ENCODE data around the gene NCK2. TPM values are rescaled to one million over a fixed set of nuclear protein-coding genes. Genes with fewer than 3 reads are reported as not detected.

NCK2 gene
- total and polyA plus RNA-seq, 7 donors = 26.5 to 111 (median 40.1) TPM

DNA sequence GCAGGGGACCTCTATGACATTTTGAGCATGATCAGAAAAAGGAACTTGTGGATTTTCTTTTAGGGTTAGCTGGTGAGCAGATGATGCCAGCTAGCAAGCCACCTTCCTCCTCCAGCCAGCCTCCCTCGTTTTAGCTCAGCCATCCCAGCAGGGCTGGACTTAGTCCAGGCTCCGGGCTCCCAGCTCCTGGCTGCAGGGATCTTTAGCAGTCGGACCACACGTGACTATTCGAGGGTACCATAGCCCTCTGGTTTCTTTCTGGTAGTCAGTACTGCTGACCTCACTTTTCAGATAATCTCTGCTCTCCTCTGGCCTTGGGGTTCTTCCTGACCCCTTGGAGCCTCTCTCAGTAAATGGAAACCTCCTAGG, 31.8 kb downstream of the NCK2 start:
- Histone ChIP-seq H3K9me3 (no peaks in the 10 kb centered on the region), H3K27ac (peak overlapping the region; percentile 61), H3K4me1 (peaks cover 74% of the 10 kb centered on the region), H3K4me3 (no peak overlapping the region), H3K27me3 (ENCODE audit: insufficient read depth in 3 of 3, low read length in 2 of 3) (no peaks in the 10 kb centered on the region), H3K36me3 (ENCODE audit: insufficient read depth in 1 of 2, low read depth in 1 of 2) (no peaks in the 10 kb centered on the region)
- ATAC-seq (peak in 1 of 4 donors; percentile 2), DNase-seq (no peak)
- intact Hi-C loops (cut with DNase I) = no loop called here
- 7 to 31% (median 18%) methylated on average over 5 of the region's 5 CpGs for WGBS, 3 donors
- no peak for TF ChIP-seq CTCF (IDR thresholded peaks at IDR 0.05)

DNA sequence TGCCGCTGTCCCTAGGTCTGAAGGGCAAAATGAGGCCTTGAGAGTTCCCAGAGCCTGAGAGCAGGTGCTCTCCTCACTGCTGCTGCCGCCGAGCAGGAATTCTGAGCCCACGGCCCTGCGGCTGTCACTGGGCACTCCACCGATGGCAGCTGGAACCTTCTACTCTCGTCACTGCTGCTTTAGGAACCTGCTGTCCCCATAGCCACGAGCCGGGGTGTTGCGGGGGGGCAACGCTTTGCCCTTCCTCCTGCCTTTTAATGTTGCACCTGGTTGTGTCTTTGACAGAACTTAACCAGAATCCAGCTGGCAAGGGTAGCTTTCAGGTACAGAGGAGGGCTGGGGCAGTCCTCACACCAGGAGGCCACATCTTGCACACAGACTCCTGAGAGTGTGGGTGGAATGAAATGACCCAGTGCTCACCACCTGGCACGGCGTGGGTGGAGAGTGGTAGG, 32.3 kb downstream of the NCK2 start:
- DNase-seq (peak in 1 of 2 donors; percentile 59), ATAC-seq (peak; percentile 56 to 84 (median 68))
- H3K27me3 ChIP-seq (ENCODE audit: insufficient read depth in 3 of 3, low read length in 2 of 3) = no peaks in the 10 kb centered on the region
- no peak for TF ChIP-seq CTCF (IDR thresholded peaks at IDR 0.05)
- intact Hi-C loops (cut with DNase I) = no loop called here
- no peaks in the 10 kb centered on the region for H3K36me3 ChIP-seq (ENCODE audit: insufficient read depth in 1 of 2, low read depth in 1 of 2)
- H3K9me3 ChIP-seq = no peaks in the 10 kb centered on the region
- no peak overlapping the region for H3K4me3 ChIP-seq
- peaks cover 68% of the 10 kb centered on the region for H3K4me1 ChIP-seq
- H3K27ac ChIP-seq = peak overlapping the region; percentile 61
- 28 to 59% (median 34%) methylated on average over 12 to 13 of the region's 13 CpGs for WGBS, 3 donors

DNA sequence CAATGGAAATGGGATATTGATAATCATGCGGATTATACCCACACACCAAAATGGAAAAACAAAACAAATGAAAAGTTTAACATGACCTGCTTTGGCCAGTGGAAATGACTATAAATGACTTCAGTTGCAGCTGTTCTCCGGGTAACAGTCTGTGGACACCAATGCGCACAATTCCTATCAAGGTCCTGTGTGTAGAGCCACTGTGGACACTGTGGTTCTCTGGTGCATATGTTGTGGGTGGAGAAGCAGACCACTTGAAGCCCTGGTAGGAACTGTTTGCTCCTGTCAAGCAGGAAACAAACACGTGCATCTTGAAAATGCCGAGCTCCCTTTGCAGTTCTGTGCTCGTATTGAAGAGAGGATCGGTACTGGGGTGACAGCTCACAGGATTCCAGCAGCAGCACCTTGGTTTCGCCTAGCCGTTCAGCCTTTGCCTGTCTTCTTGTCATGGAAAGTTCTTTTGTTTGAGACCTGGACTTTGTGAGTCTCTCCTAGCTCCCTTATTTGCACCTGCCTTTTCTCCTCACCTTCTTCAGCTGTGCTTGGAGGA, 32.9 kb downstream of the NCK2 start:
- Histone ChIP-seq H3K9me3 (no peaks in the 10 kb centered on the region), H3K4me1 (peaks cover 66% of the 10 kb centered on the region), H3K36me3 (ENCODE audit: insufficient read depth in 1 of 2, low read depth in 1 of 2) (no peaks in the 10 kb centered on the region), H3K27me3 (ENCODE audit: insufficient read depth in 3 of 3, low read length in 2 of 3) (no peaks in the 10 kb centered on the region), H3K4me3 (no peak overlapping the region), H3K27ac (peak overlapping the region; percentile 61)
- 60 to 81% (median 61%) methylated on average over 9 of the region's 9 CpGs for WGBS, 3 donors
- intact Hi-C loops (cut with DNase I) = no loop called here
- no peak for DNase-seq
- ATAC-seq = no peak
- no peak for TF ChIP-seq CTCF (IDR thresholded peaks at IDR 0.05)

GRCh38 chr2:105778080-105778607, 33.4 kb downstream of the NCK2 start:
- H3K4me3 ChIP-seq = no peak overlapping the region
- no peaks in the 10 kb centered on the region for H3K36me3 ChIP-seq (ENCODE audit: insufficient read depth in 1 of 2, low read depth in 1 of 2)
- whole genome bisulfite sequencing, 3 donors = 58 to 71% (median 66%) methylated on average over 6 of the region's 6 CpGs
- H3K27ac ChIP-seq = peak overlapping the region; percentile 61
- peaks cover 66% of the 10 kb centered on the region for H3K4me1 ChIP-seq
- DNase-seq (no peak), ATAC-seq (no peak)
- no peaks in the 10 kb centered on the region for H3K27me3 ChIP-seq (ENCODE audit: insufficient read depth in 3 of 3, low read length in 2 of 3)
- H3K9me3 ChIP-seq = no peaks in the 10 kb centered on the region
- intact Hi-C loops (cut with DNase I) = no loop called here
- TF ChIP-seq CTCF (IDR thresholded peaks at IDR 0.05) = no peak

- TF ChIP-seq CTCF (IDR thresholded peaks at IDR 0.05) = no peak
- Histone ChIP-seq H3K27ac (no peak overlapping the region), H3K27me3 (ENCODE audit: insufficient read depth in 3 of 3, low read length in 2 of 3) (no peaks in the 10 kb centered on the region), H3K36me3 (ENCODE audit: insufficient read depth in 1 of 2, low read depth in 1 of 2) (no peaks in the 10 kb centered on the region), H3K9me3 (no peaks in the 10 kb centered on the region), H3K4me1 (peaks cover 55% of the 10 kb centered on the region), H3K4me3 (no peak overlapping the region)
- 27 to 48% (median 45%) methylated on average over 5 of the region's 5 CpGs for WGBS, 3 donors
- no peak for DNase-seq
- intact Hi-C loops (cut with DNase I) = no loop called here
- ATAC-seq = peak in 1 of 4 donors; percentile 30
Observed at GRCh38 chr2:105779394-105779793, 34.7 kb downstream of the NCK2 start.

Data from psoas muscle (tissue), 8 donors.